GM19452 (cell line): ENCODE measurements around the gene MPPED2.

ENCODE experiments used
- ATAC-seq: cut with Tn5 transposase; IDR thresholded peaks from one replicate; pipeline ENCODE4 v1.9.1; 2021; ENCODE audit not compliant: unreplicated experiment

The MPPED2 gene

DNA sequence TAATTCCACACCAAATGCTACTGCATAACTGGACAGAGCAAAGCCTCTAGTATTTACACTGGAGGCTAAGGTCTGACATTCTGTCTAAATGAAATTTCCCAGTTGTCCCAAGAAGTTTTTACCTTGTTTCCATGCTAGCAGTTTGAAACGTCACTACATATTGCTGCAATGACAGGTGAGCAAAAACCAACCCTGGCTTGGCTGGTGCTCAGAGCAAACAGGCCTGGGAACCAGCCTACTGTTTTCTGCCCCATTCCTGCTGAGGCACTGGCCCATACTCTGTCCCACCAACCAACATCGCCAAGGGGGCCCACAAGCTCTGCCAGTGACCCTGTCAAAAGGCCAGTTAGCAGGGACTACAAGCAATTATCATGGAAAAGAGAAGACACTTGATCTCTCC is 131.1 kb downstream of the MPPED2 start:
- ATAC-seq, result no peak

- ATAC-seq, result no peak
These were observed 131.6 kb downstream of the MPPED2 start for GRCh38 chr11:30454541-30454940.

GRCh38 chr11:30454111-30454510 is 132.0 kb downstream of the MPPED2 start:
- no peak for ATAC-seq

DNA sequence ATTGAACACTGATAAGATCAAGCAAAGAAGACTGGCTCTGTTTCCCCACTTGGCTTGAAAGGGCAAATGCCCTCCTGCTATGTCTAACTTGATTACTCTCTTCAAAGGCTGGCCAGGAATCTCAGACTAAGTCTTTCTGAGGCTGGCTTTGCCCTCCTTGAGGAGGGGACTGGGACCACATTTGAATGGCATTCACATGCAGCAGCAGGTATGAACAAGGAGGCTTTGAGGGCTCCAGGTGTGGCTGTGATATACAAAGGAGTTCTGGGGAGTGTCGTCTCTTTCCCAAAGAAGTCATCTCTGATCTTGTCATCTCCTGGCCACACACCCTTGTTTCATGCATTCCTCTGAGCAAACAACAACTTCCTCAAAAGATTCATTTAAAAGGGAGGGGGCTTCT is 132.4 kb downstream of the MPPED2 start:
- ATAC-seq, result no peak

DNA sequence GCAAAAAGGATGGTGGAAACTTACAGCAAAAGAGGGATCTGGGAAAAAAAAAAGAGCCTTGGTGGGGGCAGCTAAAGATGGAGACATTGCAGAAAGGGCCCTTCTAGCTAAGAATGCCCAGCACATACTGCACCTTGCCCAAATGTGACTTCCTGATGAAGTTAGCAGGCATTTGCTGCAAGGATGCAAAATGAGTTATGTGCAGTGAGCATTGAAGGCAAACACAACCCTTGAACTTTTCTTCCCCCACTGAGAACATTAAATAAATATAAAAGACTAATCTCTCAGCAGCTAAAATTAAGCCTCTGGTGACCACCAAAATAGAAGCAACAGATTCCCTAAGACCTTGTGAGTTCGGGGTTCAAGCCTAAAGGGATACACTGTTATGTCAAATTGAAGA is 133.3 kb downstream of the MPPED2 start:
- ATAC-seq, result no peak

GRCh38 chr11:30452114-30452513 is 134.0 kb downstream of the MPPED2 start:
- ATAC-seq, result no peak

DNA sequence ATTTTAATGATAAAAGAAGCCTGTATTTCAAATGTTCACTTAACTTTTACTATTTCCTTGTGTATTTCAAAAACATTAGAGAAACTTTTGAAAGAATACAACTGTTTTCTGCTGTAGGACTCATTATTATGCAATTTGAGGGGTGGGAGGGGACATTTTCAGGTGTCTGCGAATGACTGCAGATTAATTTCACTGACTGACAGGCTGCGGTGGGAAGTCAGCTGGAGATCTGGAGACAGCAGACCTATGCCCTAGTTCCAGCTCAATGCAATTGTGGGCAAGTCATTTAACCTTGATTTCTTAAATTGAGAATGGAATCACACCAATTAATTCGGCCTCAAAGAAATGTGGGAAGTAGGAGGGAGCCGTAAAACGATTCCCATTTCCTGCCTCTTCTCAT is 134.5 kb downstream of the MPPED2 start:
- ATAC-seq, result no peak

DNA sequence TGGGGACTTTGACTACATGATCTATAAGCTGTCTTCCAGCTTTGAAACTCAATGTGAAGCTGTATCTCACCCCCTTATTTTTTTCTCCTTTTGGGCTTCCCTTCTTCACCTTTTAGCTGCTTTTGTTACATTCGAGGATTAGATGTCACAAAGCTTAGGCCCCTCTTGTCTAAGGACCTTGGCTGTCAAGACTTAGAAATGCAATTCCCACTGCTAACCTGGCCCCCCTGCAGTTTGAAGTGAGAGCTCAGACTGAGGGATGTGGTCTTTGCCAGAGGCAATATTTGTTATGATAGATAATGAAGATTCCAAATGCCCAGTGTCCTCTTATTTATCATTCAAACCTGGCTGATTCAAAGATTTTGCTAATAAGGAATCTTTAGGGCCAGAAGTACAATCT is 135.0 kb downstream of the MPPED2 start:
- ATAC-seq, result no peak

GRCh38 chr11:30447058-30447640 is 139.0 kb downstream of the MPPED2 start:
- no peak for ATAC-seq

GRCh38 chr11:30446520-30446919 is 139.6 kb downstream of the MPPED2 start:
- no peak for ATAC-seq

DNA sequence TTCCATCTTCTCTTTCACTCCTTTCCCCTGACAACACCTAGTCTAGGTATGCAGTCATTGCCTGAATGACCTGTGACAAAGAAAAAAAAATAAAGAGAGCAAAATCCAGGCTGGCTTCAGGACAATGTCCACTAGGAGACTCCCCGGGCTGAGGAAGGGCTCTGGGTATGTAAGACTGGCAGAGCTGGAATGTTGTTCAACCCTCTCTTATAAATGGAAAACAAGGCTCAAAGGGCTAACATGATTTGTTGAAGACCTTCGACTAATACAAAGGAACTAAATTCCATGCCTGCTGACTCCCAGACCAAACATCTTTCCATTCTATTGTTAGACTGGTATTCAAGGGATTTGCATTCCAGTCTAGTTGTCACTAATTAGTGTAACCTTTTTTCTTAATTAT is 141.1 kb downstream of the MPPED2 start:
- ATAC-seq, result no peak

DNA sequence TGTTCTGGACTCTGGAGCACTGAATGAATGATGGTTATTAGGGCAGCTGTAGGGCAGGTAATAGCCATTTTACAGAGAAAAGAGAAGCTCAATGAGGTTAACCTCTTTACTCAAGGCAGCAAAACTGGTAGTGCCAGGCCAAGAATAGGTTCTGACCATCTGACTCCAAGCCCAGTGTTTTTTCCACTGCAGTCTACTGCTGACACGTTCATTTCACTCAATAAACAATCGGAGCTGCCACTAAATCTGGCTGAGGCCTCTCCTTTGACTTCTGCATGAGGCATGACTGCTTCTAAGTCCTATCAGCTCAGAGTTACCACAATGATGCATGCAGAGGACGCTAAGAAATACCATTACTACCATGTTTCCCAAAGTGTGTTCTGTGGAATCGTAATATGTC is 145.6 kb downstream of the MPPED2 start:
- ATAC-seq, result no peak

DNA sequence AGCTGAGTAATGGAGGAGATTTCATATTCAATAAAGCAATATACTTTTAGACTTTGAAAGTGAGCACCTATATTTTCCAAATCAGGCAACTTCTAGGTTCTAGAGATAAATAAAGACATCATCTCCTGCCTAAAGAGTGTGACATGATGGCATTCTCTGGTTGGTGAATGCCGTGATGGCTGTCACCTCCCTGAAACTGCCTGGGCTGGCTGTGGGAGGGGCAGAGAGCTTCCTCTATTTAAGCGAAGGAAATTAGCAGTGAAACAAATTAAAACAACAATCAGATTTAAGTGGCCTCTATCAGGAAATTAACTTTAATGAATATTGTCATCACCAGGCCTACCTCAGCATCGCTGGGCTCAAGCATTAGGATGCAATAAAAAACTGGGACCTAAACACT is 149.4 kb downstream of the MPPED2 start:
- no peak for ATAC-seq

GRCh38 chr11:30435488-30435887 is 150.7 kb downstream of the MPPED2 start:
- no peak for ATAC-seq

GRCh38 chr11:30434901-30435300 is 151.3 kb downstream of the MPPED2 start:
- no peak for ATAC-seq

- no peak for ATAC-seq
These were observed 152.3 kb downstream of the MPPED2 start for GRCh38 chr11:30433831-30434230.

DNA sequence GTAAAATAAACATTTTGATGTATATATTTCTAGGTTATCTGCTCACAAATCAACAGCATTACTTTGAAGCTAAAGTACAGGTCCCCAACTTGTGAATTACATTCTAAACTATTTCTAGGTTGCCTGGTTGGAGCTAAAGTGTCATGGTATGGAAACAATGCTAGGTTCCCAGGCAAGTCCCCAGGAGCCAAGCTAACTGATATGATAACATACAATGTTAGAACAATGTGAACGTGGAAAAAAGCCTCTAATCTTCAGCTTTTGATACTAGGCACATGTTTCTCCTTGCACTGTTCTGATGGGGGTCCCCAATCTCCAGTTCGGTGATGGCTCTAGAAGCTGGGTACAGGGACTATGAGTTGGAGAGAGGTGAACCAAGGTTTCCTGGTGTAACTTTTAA is 153.4 kb downstream of the MPPED2 start:
- ATAC-seq, result no peak

- ATAC-seq, result no peak
These were observed 154.0 kb downstream of the MPPED2 start for GRCh38 chr11:30432178-30432577.

DNA sequence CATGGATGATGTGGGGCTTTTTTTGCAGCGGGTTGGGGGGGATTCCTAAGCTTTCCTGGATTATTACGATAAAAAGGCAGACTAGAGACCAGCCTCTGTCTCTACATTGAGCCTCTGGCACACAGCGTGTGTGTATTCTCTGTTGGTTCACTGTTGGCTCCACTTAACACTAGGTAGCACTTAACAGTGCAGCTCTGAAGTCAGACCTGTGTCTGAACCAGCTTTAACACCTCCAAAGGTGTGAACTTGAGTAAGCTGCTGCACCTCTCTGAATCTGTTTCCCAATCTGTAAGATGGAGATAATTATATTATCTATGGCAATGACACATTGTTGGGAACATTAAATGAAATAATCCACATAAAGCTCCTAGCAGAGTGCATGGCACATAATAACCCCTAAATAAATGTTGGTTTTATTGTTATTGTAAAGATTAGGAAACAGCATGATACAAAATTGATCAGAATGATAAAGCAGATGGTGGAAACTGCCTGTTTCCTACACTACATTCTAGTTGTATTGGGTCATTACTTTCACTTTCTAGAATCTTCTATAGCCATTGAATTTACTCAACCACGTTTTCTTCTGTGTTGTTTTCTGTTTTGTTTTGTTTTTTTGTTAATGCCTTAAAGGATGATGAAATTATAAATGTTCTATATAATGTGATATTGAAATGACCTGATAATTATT is 154.9 kb downstream of the MPPED2 start:
- no peak for ATAC-seq

- ATAC-seq, result no peak
These were observed 156.6 kb downstream of the MPPED2 start for GRCh38 chr11:30429550-30429949.

- ATAC-seq, result no peak
These were observed 159.4 kb downstream of the MPPED2 start for GRCh38 chr11:30426781-30427180.

DNA sequence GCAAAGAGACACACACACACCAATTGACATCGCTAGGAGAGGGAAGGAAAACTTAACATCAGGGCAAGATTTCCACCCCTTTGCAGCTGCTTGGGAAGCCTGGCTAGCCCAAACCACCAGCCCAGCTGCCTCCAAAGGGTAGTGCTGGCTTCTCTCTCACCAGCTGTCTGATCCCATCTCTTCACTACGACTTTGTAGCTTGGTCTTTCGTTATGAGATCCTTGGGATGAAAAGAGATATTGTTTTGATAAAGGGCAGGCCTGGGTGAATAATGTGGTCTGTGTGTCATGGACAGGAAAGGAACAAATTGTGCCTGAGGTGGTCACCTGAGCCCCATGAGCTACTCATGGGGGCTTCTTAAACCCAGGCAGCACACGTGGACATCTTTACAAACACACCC is 161.3 kb downstream of the MPPED2 start:
- ATAC-seq, result no peak

- ATAC-seq, result no peak
These were observed 161.8 kb downstream of the MPPED2 start for GRCh38 chr11:30424321-30424720.
